IPS-NIHi11 (cell line): ENCODE results near the gene RILP.

ENCODE experiments used
- DNase-seq: peaks from one replicate; pipeline ENCODE4 v3.0.0; 2012; ENCODE audit warnings: mixed read lengths, low spot score

The RILP gene

GRCh38 chr17:1604831-1605528 lies 44.7 kb downstream of the RILP start:
- DNase-seq: no peak

DNA sequence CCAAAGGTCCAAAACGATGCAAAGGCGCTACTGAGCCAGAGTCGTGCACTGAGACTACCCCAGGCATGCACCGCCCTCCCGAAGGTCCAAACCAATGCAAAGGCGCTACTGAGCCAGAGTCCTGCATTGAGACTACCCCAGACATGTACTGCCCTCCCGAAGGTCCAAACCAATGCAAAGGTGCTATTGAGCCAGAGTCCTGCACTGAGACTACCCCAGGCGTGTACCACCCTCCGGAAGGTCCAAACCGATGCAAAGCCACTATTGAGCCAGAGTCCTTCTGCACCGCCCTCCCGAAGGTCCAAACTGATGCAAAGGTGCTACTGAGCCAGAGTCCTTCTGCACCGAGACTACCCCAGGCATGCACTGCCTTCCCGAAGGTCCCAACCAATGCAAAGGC lies 48.1 kb downstream of the RILP start:
- no peak for DNase-seq

DNA sequence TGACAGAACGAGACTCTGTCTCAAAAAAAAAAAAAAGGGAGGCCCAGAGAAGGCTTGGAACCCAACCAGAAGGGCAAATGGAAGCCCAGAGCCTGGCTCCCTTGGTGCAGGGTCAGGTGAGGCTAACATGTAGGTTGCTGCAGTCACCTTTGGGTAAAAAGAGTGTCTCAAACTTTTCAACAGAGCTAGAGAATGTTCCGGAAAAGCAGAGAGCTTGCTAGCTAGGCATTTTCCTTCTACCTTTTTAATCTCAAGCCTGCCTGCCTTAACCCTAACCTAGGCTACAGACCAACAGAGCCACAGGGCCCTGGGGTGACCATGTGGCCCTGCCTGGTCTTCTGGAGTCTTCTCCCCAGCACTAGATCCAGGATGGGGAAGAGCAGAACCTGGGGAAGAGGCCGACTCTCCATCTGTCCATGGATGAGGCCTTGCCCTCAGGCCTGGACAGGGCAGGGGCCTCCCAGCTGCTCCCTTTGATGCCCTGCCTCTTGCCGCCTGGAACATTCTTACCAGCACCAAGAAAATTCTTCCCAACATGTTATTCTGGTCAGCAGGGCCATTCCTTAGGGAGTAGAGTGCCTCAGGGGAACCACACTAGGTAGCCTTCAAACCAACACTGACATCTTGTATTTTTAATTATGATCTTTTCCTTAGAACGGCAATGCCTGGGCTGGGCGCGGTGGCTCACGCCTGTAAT lies 51.1 kb downstream of the RILP start:
- DNase-seq: no peak

DNA sequence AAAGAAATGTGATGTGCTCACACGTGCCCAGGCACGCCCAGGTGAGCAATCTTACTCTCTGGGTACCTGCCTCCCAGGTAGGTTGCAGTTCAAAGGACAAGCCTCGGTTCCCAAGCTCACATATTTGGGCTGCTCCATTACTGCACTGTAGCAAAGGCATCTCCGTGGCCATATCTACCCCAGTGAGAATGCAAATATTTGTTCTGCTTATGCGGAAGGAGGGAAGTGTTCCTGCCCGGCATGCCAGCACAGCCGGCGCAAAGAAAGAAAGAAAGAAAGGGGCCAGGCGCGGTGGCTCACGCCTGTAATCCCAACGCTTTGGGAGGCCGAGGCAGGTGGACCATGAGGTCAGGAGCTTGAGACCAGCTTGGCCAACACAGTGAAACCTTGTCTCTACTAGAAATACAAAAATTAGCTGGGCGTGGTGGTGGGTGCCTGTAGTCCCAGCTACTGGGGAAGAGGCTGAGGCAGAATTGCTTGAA lies 51.8 kb downstream of the RILP start:
- DNase-seq: no peak
